ENCODE results near the gene FAU.
A peak's percentile ranks its signal among the peaks of the same experiment; 100 is the strongest.

Gene FAU

GRCh38 chr11:65126624-65127274 lies 4.8 kb upstream of the FAU start:
- no peaks in the 10 kb centered on the region for H3K9me3 Mint-ChIP-seq
- no peak overlapping the region for H3K27ac Mint-ChIP-seq
- TF ChIP-seq CTCF (IDR thresholded peaks at IDR 0.05; ENCODE audit: unreplicated experiment in 3 of 3): no peak
- peak overlapping the region in 2 of 3 experiments; percentile 34 to 58 for H3K4me3 Mint-ChIP-seq
- H3K27me3 Mint-ChIP-seq (ENCODE audit: low read depth): peaks cover 5% of the 10 kb centered on the region
- peaks cover 32% of the 10 kb centered on the region for H3K36me3 Mint-ChIP-seq (ENCODE audit: low read depth)
- peaks cover 13% of the 10 kb centered on the region for H3K4me1 Mint-ChIP-seq

GRCh38 chr11:65125197-65126056 lies 3.5 kb upstream of the FAU start:
- Mint-ChIP-seq H3K4me3 (peak overlapping the region in 1 of 3 experiments; percentile 78), H3K4me1 (peaks cover 20% of the 10 kb centered on the region)
- no peak for TF ChIP-seq CTCF (IDR thresholded peaks at IDR 0.05; ENCODE audit: unreplicated experiment in 3 of 3)

DNA sequence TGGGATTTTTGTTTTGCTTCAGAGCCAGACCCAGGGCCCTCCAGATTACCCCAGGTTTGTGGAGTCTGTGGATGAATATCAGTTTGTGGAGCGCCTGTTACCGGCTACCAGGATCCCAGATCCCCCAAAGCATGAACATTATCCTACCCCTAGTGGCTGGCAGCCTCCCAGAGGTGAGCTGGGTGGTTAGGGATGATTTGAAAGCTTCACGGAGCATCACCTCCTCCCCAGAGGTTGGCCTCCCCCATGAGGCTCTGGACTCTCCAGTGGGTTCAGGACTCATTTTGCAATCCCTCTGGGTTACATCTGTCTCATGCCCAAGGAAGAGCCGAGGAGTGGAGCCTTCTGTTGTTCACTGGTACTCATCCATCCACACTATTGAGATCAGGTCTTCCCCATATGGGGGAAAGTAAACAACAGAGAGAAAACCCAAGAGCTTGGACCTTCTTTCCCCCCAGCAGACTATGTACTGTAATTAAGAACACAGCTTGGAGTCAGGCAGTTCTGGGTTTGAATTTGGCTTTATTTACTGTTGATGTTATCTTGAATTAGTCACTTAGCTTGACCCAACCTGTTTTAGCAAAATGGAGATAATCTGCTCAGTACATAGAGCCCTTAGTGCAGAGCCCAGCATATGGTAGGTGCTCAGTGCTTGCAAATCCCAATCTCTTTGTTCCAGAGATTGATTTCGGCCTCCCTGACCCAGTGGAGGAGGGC lies 2.7 kb upstream of the FAU start:
- Mint-ChIP-seq H3K27me3 (ENCODE audit: low read depth) (no peaks in the 10 kb centered on the region), H3K27ac (no peak overlapping the region), H3K4me1 (peaks cover 20% of the 10 kb centered on the region), H3K4me3 (peak overlapping the region; percentile 78 to 85 (median 84)), H3K9me3 (no peaks in the 10 kb centered on the region), H3K36me3 (ENCODE audit: low read depth) (peaks cover 40% of the 10 kb centered on the region)
- TF ChIP-seq CTCF (IDR thresholded peaks at IDR 0.05; ENCODE audit: unreplicated experiment in 3 of 3): no peak

More at GRCh38 chr11:65125197-65126056, 3.5 kb upstream of the FAU start:
- H3K27ac Mint-ChIP-seq: no peak overlapping the region
- no peaks in the 10 kb centered on the region for H3K9me3 Mint-ChIP-seq
- peaks cover 35% of the 10 kb centered on the region for H3K36me3 Mint-ChIP-seq (ENCODE audit: low read depth)
- H3K27me3 Mint-ChIP-seq (ENCODE audit: low read depth): no peaks in the 10 kb centered on the region

DNA sequence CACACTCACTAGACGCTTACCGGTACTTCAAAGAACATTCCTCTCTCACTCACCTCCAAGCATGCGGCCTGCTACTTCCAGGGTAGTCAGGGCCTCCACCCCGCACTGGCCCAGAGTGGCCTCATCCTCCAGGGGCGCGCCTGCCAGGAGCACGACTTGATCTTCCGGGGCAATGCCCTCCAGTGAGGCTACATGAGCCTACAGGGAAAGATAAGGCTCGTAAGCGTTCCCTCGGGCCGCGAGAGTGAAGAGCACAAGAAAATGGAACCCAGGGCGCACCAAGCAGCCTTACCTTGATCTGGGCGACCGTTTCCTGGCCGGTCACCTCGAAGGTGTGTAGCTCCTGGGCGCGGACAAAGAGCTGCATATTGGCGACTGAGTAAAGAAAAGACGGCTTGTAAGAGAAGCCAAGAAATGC lies 478 bp downstream of the FAU start:
- no peak for TF ChIP-seq CTCF (IDR thresholded peaks at IDR 0.05; ENCODE audit: unreplicated experiment in 3 of 3)
- H3K9me3 Mint-ChIP-seq: no peaks in the 10 kb centered on the region
- peaks cover 44% of the 10 kb centered on the region for H3K36me3 Mint-ChIP-seq (ENCODE audit: low read depth)
- H3K4me3 Mint-ChIP-seq: peak overlapping the region; percentile 98 to 100 (median 99)
- H3K4me1 Mint-ChIP-seq: peaks cover 28% of the 10 kb centered on the region
- peak overlapping the region; percentile 94 to 98 (median 97) for H3K27ac Mint-ChIP-seq
- H3K27me3 Mint-ChIP-seq (ENCODE audit: low read depth): no peaks in the 10 kb centered on the region

- TF ChIP-seq CTCF (IDR thresholded peaks at IDR 0.05; ENCODE audit: unreplicated experiment in 3 of 3): no peak
- Mint-ChIP-seq H3K9me3 (no peaks in the 10 kb centered on the region), H3K36me3 (ENCODE audit: low read depth) (peaks cover 42% of the 10 kb centered on the region), H3K27me3 (ENCODE audit: low read depth) (no peaks in the 10 kb centered on the region), H3K4me3 (peak overlapping the region; percentile 98 to 100 (median 99)), H3K27ac (peak overlapping the region; percentile 94 to 98 (median 97)), H3K4me1 (peaks cover 28% of the 10 kb centered on the region)
Measured at GRCh38 chr11:65120831-65121230, 1.1 kb downstream of the FAU start.
